BE2C (cell line): Measurements from ENCODE around the gene KIF6.

Experiments used
- DNase-seq: peaks from one replicate; pipeline ENCODE4 v3.0.0-alpha.2; 2020
- H3K27me3 ChIP-seq: fragments of 250-450 bp; sonication (Bioruptor Pico); 2 replicates; pipeline ENCODE4 v1.5.1; 2020; ENCODE audit warnings: mild to moderate bottlenecking
- H3K36me3 ChIP-seq: fragments of 250-450 bp; sonication (Bioruptor Pico); 2 replicates; pipeline ENCODE4 v1.5.1; 2020; ENCODE audit warnings: mild to moderate bottlenecking
- H3K4me1 ChIP-seq: fragments of 250-450 bp; sonication (Bioruptor Pico); 2 replicates; pipeline ENCODE4 v1.5.1; 2020
- H3K4me3 ChIP-seq: 2 replicates; pipeline ENCODE4 v1.5.1; 2011; ENCODE audit warnings: low read depth, low read length
- H3K9me3 ChIP-seq: fragments of 250-450 bp; sonication (Bioruptor Pico); 2 replicates; pipeline ENCODE4 v1.5.1; 2020
- CTCF ChIP-seq: IDR thresholded peaks from 2 replicates; pipeline ENCODE4 v1.5.1; 2012; ENCODE audit warnings: mild to moderate bottlenecking, low read depth, low read length

KIF6 gene

GRCh38 chr6:39623750-39624149 lies 101.5 kb downstream of the KIF6 start:
- Histone ChIP-seq H3K27me3 (no peaks in the 10 kb centered on the region), H3K4me3 (no peak overlapping the region), H3K36me3 (no peaks in the 10 kb centered on the region), H3K9me3 (no peaks in the 10 kb centered on the region), H3K4me1 (no peaks in the 10 kb centered on the region)
- TF ChIP-seq CTCF, result no peak
- no peak for DNase-seq

- no peaks in the 10 kb centered on the region for H3K4me1 ChIP-seq
- no peak overlapping the region for H3K4me3 ChIP-seq
- DNase-seq, result no peak
- H3K36me3 ChIP-seq, result no peaks in the 10 kb centered on the region
- H3K9me3 ChIP-seq, result no peaks in the 10 kb centered on the region
- peaks cover 3% of the 10 kb centered on the region; the same call in 1 of the 2 replicates for H3K27me3 ChIP-seq
- TF ChIP-seq CTCF, result no peak
Measured at GRCh38 chr6:39617520-39617919, 107.7 kb downstream of the KIF6 start.

GRCh38 chr6:39617026-39617425 lies 108.2 kb downstream of the KIF6 start:
- no peaks in the 10 kb centered on the region for H3K9me3 ChIP-seq
- no peak overlapping the region for H3K4me3 ChIP-seq
- DNase-seq, result no peak
- H3K4me1 ChIP-seq, result no peaks in the 10 kb centered on the region
- H3K27me3 ChIP-seq, result peaks cover 3% of the 10 kb centered on the region; the same call in 1 of the 2 replicates
- no peaks in the 10 kb centered on the region for H3K36me3 ChIP-seq
- no peak for TF ChIP-seq CTCF

GRCh38 chr6:39615622-39616021 lies 109.6 kb downstream of the KIF6 start:
- Histone ChIP-seq H3K4me1 (no peaks in the 10 kb centered on the region), H3K4me3 (no peak overlapping the region), H3K36me3 (no peaks in the 10 kb centered on the region), H3K9me3 (no peaks in the 10 kb centered on the region), H3K27me3 (peaks cover 3% of the 10 kb centered on the region; the same call in 1 of the 2 replicates)
- DNase-seq, result no peak
- TF ChIP-seq CTCF, result no peak

GRCh38 chr6:39614393-39614950 lies 110.7 kb downstream of the KIF6 start:
- Histone ChIP-seq H3K9me3 (no peaks in the 10 kb centered on the region), H3K4me3 (no peak overlapping the region), H3K27me3 (peaks cover 3% of the 10 kb centered on the region; the same call in 1 of the 2 replicates), H3K4me1 (no peaks in the 10 kb centered on the region), H3K36me3 (no peaks in the 10 kb centered on the region)
- no peak for TF ChIP-seq CTCF
- DNase-seq, result no peak

GRCh38 chr6:39610221-39610620 lies 115.0 kb downstream of the KIF6 start:
- Histone ChIP-seq H3K27me3 (no peaks in the 10 kb centered on the region), H3K9me3 (no peaks in the 10 kb centered on the region), H3K4me1 (no peaks in the 10 kb centered on the region), H3K4me3 (no peak overlapping the region), H3K36me3 (no peaks in the 10 kb centered on the region)
- no peak for TF ChIP-seq CTCF
- no peak for DNase-seq
